Activated gamma-delta T cell (primary cell): ENCODE results near the gene SENP8.
"Not testable (repeated sequence)": the region's sequence is repeated elsewhere in the genome, so short reads cannot be mapped to it uniquely, and the experiment has no call there.

Experiments
- DNase-seq: peaks from one replicate; lab custom pipeline; 2025; lab: John Stamatoyannopoulos, UW
- total RNA-seq, 2 donors: gene quantifications; one replicate each; lab custom pipeline; 2026; lab: John Stamatoyannopoulos, UW

Gene SENP8
- 1.2 to 1.8 reads per million in 2 donors for total RNA-seq

DNA sequence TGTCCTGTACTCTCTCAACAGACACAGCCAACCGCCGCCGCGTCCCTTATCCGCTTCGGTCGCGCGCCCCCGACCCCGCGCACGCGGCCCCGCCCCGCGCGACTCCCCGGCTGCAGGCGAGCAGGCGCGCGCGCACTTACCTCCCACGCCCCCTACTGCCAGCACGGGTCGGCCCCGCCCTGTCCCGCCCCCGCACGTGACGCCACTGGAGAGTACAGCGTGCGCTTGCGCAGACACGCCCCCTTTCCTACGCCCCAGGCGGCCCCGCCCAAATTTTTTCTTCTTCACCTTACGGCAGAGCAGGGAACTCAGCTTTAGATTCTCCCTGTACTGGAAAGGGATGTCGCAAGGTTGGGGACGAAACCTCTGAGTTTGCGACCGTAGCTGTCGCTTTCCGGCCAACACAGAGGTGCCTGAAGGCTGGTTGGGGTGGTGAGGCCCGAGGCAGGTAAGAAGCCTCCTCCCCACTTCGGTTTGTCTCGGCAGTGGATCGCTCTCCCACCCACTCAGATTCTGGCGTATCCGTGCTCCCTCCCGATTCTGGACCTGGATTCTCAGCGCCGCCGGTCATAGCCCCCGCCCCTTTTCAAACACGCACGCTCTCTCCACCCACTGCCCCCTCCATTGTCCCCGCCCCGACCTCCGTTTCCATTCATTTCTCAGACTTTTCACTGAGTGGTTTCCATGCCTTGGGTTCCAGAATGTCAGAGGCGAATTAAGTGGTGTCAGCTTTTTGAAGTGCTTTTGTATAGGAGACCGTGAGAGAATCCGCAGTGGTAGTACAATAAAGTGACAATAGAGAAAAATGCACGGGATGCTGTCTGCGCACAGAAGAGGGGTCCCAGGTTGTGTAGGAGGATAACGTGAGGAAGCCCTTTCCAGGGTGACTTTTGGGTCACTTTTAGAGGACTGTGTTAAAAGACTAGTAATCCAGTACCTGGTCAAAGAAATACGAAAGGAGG lies at the start of gene SENP8, which contains the start of gene MYO9A:
SENP8 (plus strand) TSS at position 387 of the 962 bp plus-strand sequence. CDS start 21,221 bp downstream, outside the sequence.
MYO9A (minus strand) TSS at position 134 of the 962 bp plus-strand sequence. CDS start 71,587 bp downstream, outside the sequence.
- peak; percentile 99 for DNase-seq

- DNase-seq: no peak
Observed at GRCh38 chr15:72068856-72069255, 49.3 kb upstream of the SENP8 start.

DNA sequence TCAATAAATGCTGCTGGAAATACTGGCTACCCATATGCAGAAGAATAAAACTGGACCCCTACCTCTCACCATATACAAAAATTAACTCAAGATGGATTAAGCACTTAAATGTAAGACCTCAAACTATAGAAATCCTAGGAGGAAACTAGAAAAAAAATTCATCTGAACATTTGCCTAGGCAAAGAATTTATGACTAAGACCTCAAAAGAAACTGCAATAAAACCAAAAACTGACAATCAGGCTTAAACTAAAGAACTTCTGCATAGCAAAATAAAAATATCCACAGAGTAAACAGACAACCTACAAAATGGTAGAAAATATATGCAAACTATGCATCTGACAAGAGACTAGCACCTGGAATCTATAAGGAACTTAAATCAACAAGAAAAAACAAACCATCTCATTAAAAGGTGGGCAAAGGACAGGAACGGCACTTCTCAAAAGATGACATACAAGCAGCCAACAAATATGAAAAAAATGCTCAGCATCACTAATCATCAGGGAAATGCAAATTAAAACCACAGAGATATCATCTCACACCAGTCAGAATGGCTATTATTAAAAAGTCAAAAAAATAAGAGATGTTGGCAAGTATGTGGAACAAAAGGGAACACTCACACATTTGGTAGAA lies 47.3 kb upstream of the SENP8 start:
- no peak for DNase-seq

- not testable (repeated sequence) for DNase-seq
Observed at GRCh38 chr15:72071448-72071825, 46.8 kb upstream of the SENP8 start.

DNA sequence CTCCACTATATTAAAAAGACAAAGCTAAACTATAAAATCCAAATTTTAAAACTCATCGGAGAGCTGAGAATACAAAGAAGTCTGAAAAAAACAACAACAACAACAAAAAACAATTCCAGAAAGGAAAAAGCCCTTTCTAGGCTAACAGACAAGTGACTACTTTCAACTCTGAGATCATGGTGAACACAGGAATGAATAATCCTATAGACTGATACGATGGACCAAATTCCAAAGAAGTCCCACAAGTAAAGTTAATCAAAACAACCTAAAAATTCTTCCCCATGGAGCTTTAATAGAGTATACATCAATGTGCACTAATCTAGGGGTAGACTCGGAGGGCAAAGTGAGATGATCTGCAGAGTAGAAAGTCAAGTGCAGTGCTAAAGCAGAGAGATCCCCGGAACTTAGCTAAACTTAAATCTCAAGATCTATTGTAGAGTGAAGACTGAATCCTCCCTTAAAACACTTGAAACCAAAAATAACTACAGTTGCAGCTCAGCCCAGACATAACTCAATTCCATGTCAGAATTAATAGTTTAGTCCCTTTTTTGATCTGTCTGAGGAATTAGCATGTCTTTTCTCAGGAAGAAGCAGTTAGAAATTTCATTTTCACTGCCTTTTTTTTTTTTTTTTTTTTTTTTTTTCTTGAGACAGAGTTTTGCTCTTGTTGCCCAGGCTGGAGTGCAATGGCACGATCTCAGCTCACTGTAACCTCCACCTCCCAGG lies 43.7 kb upstream of the SENP8 start:
- DNase-seq: no peak

GRCh38 chr15:72077950-72078349 lies 40.3 kb upstream of the SENP8 start:
- no peak for DNase-seq

DNA sequence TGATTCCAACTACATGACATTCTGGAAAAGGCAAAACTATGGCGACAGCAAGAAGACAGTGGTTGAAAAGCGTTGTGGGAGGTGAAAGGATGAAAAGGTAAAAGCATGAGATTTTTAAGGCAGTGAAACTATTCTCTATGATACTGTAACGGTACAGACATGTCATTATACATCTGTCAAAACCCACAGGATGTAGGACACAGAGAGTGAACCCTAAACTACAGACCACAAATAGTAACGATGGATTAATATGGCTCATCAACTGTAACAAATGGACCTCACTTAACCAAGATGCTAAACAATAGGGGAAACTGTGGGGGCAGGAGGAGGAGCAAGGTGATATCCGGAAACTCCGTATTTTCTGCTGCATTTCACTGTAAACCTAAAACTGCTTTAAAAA lies 39.3 kb upstream of the SENP8 start:
- DNase-seq: no peak

- DNase-seq: no peak
Observed at GRCh38 chr15:72082176-72082575, 36.0 kb upstream of the SENP8 start.

- no peak for DNase-seq
Observed at GRCh38 chr15:72086010-72086697, 32.0 kb upstream of the SENP8 start.

- no peak for DNase-seq
Observed at GRCh38 chr15:72086920-72087648, 31.1 kb upstream of the SENP8 start.

DNA sequence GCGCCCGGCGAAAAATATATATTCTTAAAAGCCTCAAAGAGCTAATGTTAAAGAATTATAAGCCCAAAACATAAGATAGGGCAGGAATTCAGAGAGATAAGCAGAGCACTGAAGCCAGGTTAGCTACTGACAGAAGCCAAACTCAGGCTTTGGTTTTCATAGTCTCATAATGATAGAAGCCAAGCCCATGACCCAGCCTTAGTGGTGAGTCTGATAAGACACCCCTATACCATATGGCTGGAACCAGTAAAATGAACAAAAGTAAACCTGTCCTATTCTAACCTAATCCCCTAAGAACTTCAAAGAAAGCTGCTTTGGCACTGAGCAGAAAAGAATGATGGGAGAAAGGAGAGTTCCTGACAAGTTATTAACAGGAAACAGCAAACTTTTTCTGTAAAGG lies 26.2 kb upstream of the SENP8 start:
- no peak for DNase-seq

GRCh38 chr15:72092691-72093090 lies 25.5 kb upstream of the SENP8 start:
- no peak for DNase-seq

- DNase-seq: no peak
Observed at GRCh38 chr15:72096796-72097195, 21.4 kb upstream of the SENP8 start.

- no peak for DNase-seq
Observed at GRCh38 chr15:72098040-72098439, 20.2 kb upstream of the SENP8 start.

- no peak for DNase-seq
Observed at GRCh38 chr15:72099155-72099554, 19.0 kb upstream of the SENP8 start.

DNA sequence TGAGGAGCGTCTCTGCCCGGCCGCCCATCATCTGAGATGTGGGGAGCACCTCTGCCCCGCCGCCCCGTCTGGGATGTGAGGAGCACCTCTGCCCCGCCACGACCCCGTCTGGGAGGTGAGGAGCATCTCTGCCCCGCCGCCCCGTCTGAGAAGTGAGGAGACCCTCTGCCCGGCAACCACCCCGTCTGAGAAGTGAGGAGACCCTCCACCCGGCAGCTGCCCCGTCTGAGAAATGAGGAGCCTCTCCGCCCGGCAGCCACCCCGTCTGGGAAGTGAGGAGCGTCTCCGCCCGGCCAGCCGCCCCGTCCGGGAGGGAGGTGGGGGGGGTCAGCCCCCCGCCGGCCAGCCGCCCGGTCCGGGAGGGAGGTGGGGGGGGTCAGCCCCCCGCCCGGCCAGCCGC lies 17.7 kb upstream of the SENP8 start:
- not testable (repeated sequence) for DNase-seq

GRCh38 chr15:72105111-72105510 lies 13.1 kb upstream of the SENP8 start:
- DNase-seq: no peak

GRCh38 chr15:72106068-72106467 lies 12.1 kb upstream of the SENP8 start:
- DNase-seq: no peak

DNA sequence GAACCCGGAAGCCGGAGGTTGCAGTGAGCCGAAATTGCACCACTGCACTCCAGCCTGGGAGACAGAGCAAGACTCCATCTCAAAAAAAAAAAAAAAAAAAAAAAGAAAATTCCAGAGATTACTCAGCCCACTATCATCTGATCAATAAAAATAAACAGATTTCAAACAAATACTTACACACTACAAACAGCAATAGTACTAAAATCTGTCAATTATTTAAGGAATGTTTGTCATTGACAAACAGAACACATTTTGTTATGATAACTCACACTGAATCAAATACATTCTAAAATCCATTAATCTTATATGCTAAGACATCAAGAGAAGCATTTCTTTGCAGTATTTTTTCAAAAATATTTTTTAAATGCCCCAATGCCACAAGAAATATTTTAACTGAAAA lies 7.8 kb upstream of the SENP8 start:
- no peak for DNase-seq

DNA sequence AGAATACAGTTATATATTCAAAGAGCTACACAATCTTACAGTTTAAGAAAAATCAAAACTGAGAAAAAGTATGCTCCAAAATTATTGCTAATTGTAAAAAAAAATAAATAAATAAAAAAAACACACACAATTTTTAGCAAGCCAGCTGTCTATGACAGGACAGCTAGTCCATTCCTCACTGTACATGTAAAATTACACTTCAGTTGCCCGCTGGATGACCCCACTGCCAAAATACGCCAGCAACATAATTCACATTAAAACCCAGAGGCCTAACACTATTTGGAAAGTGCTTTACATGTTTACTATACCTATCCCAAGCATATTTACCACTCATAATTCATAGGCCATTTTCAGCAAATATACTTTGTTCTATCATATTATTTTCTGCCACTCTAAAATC lies 6.1 kb upstream of the SENP8 start:
- DNase-seq: no peak

DNA sequence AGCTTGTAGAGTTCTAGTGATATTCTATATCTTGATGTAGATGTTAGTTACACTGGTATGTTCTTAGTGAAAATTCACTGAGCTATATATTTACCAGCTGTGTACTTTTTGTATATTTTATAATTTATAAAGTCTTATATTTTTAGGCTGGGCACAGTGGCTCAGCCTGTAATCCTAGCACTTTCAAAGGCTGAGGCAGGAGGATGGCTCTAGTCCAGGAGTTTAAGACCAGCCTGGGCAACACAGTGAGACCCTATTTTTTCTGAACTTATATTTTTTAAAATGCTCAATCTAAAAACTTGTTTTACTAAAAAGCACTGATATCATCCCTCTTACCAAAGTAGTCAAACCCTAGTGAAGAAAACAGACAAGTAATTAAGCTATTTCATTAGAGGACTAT lies 5.4 kb upstream of the SENP8 start:
- no peak for DNase-seq
